ENCODE measurements around the gene CKS1B. TPM values are rescaled to one million over a fixed set of nuclear protein-coding genes. Genes with fewer than 3 reads are reported as not detected.
A peak's percentile ranks its signal among the peaks of the same experiment; 100 is the strongest.

The CKS1B gene
- total RNA-seq, 4 donors from 2014 or later, result 34.9 to 72.8 (median 55.3) TPM

GRCh38 chr1:155017041-155017945 is 42.8 kb downstream of the CKS1B start:
- no peaks in the 10 kb centered on the region for H3K27me3 ChIP-seq
- peak; percentile 52 for DNase-seq
- H3K27ac ChIP-seq, result peak overlapping the region; percentile 85 to 99 (median 96)
- no peaks in the 10 kb centered on the region for H3K9me3 ChIP-seq
- peaks cover 16 to 59% (median 29%) of the 10 kb centered on the region in 3 donors for H3K36me3 ChIP-seq
- peak in 2 of 4 donors; percentile 38 to 40 for TF ChIP-seq POLR2A (IDR thresholded peaks at IDR 0.05)
- TF ChIP-seq, protein P1, sequence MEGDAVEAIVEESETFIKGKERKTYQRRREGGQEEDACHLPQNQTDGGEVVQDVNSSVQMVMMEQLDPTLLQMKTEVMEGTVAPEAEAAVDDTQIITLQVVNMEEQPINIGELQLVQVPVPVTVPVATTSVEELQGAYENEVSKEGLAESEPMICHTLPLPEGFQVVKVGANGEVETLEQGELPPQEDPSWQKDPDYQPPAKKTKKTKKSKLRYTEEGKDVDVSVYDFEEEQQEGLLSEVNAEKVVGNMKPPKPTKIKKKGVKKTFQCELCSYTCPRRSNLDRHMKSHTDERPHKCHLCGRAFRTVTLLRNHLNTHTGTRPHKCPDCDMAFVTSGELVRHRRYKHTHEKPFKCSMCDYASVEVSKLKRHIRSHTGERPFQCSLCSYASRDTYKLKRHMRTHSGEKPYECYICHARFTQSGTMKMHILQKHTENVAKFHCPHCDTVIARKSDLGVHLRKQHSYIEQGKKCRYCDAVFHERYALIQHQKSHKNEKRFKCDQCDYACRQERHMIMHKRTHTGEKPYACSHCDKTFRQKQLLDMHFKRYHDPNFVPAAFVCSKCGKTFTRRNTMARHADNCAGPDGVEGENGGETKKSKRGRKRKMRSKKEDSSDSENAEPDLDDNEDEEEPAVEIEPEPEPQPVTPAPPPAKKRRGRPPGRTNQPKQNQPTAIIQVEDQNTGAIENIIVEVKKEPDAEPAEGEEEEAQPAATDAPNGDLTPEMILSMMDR (IDR thresholded peaks at IDR 0.05), result peak; percentile 96 to 99 (median 98)
- intact Hi-C loops (cut with DNase I), result no loop called here
- 2 to 5% methylated on average over 13 to 14 of the region's 49 CpGs for WGBS, 2 donors
- H3K4me3 ChIP-seq, result peak overlapping the region; percentile 21 to 68 (median 41)
- H3K4me1 ChIP-seq, result peaks cover 65 to 98% (median 70%) of the 10 kb centered on the region in 3 donors

DNA sequence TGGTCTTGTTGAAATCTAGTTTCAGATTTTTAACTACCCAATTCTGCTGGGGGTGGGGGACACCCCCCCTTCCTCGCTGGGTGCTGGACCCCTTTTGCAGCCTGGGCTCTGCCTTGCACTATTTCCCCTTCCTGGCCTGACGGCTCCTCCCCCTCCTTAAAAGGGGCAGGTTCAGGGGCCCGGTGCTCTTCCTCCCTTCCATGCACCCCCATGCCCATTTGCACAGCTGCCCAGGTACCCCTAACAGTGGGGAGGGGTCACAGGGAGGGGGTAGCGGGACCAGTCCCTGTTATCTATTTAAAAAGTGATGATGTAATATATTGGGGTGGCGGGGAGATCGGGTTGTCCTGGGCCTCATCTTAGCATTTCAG is 43.5 kb downstream of the CKS1B start:
- no peak for DNase-seq
- TF ChIP-seq, protein P1 (IDR thresholded peaks at IDR 0.05), result no peak
- TF ChIP-seq POLR2A (IDR thresholded peaks at IDR 0.05), result no peak
- Histone ChIP-seq H3K27ac (peak overlapping the region; percentile 85 to 99 (median 96)), H3K27me3 (no peaks in the 10 kb centered on the region), H3K4me1 (peaks cover 58 to 98% (median 67%) of the 10 kb centered on the region in 3 donors), H3K4me3 (peak overlapping the region; percentile 21 to 68 (median 41)), H3K9me3 (no peaks in the 10 kb centered on the region), H3K36me3 (peaks cover 16 to 58% (median 29%) of the 10 kb centered on the region in 3 donors)
- 28 to 48% methylated on average over 5 of the region's 6 CpGs for WGBS, 2 donors
- intact Hi-C loops (cut with DNase I), result no loop called here

GRCh38 chr1:155018617-155019348 is 44.3 kb downstream of the CKS1B start:
- peaks cover 50 to 93% (median 58%) of the 10 kb centered on the region in 3 donors for H3K4me1 ChIP-seq
- DNase-seq, result no peak
- intact Hi-C loops (cut with DNase I), result no loop called here
- 83 to 84% methylated on average over 6 of the region's 8 CpGs for WGBS, 2 donors
- no peaks in the 10 kb centered on the region for H3K27me3 ChIP-seq
- H3K36me3 ChIP-seq, result peaks cover 16 to 50% (median 28%) of the 10 kb centered on the region in 3 donors
- no peaks in the 10 kb centered on the region for H3K9me3 ChIP-seq
- TF ChIP-seq POLR2A (IDR thresholded peaks at IDR 0.05), result no peak
- TF ChIP-seq, protein P1 (IDR thresholded peaks at IDR 0.05), result no peak
- peak overlapping the region; percentile 0 to 99 (median 92) for H3K27ac ChIP-seq
- H3K4me3 ChIP-seq, result no peak overlapping the region

GRCh38 chr1:155019377-155020245 is 45.1 kb downstream of the CKS1B start:
- Histone ChIP-seq H3K27me3 (no peaks in the 10 kb centered on the region), H3K36me3 (peaks cover 11 to 41% (median 20%) of the 10 kb centered on the region in 3 donors), H3K4me3 (no peak overlapping the region), H3K27ac (peak overlapping the region; percentile 32 to 99 (median 70)), H3K9me3 (no peaks in the 10 kb centered on the region), H3K4me1 (peaks cover 42 to 84% (median 50%) of the 10 kb centered on the region in 3 donors)
- DNase-seq, result no peak
- TF ChIP-seq POLR2A (IDR thresholded peaks at IDR 0.05), result no peak
- TF ChIP-seq, protein P1 (IDR thresholded peaks at IDR 0.05), result no peak
- WGBS, 2 donors, result 69 to 70% methylated on average over 11 of the region's 11 CpGs
- intact Hi-C loops (cut with DNase I), result no loop called here
